Measurements from ENCODE around the gene CELA1. TPM values are rescaled to one million over a fixed set of nuclear protein-coding genes. Genes with fewer than 3 reads are reported as not detected.

CELA1 gene
- polyA plus RNA-seq, 1 of the 3 experiments (the other 2 are of a cell fraction) = 0.05 TPM

GRCh38 chr12:51321882-51322281, 24.6 kb downstream of the CELA1 start:
- Histone ChIP-seq H3K27me3 (ENCODE audit: insufficient read depth) (no peaks in the 10 kb centered on the region), H3K9ac (no peak overlapping the region), H3K9me3 (no peaks in the 10 kb centered on the region), H3K79me2 (ENCODE audit: insufficient read depth) (no peaks in the 10 kb centered on the region), H3K4me1 (ENCODE audit: control insufficient read depth in 1 of 2, insufficient read depth in 2 of 2, low read depth in 1 of 2, low read length in 1 of 2) (peaks cover 0 to 2% of the 10 kb centered on the region in 2 experiments; a peak in 1 of 4 replicates), H4K20me1 (ENCODE audit: insufficient read depth) (no peaks in the 10 kb centered on the region), H3F3A (replicated peaks; ENCODE audit: insufficient read depth) (no peaks in the 10 kb centered on the region), H3K4me2 (no peak overlapping the region), H2AFZ (ENCODE audit: low read depth) (no peak overlapping the region), H3K9me2 (no peaks in the 10 kb centered on the region), H3K36me3 (replicated peaks in 1 of 2; ENCODE audit: control insufficient read depth in 1 of 2, insufficient read depth in 2 of 2, low read length in 1 of 2) (no peaks in the 10 kb centered on the region), H3K27ac (ENCODE audit: low read depth in 2 of 2, low read length in 1 of 2) (no peak overlapping the region), H3K4me3 (ENCODE audit: low read depth in 2 of 2, low read length in 1 of 2) (no peak overlapping the region)
- TF ChIP-seq YY1 (IDR thresholded peaks at IDR 0.05; ENCODE audit: low read depth) (no peak), CHD2 (IDR thresholded peaks at IDR 0.05; ENCODE audit: low read length, partially characterized antibody) (no peak)
- CTCF ChIA-PET = interaction anchor here (1.3 to 2.3 kb wide), 3 partner anchors 12 to 104 kb away, joined by 3 to 7 read pairs (median 3); no protein-coding TSS in a partner anchor
- DNase-seq = no peak
- POLR2A ChIA-PET = no interaction called here
- WGBS (ENCODE audit: low lambda C conversion rate) = 87% methylated on average over 3 of the region's 3 CpGs

GRCh38 chr12:51320695-51321320, 25.7 kb downstream of the CELA1 start:
- H3K27me3 ChIP-seq (ENCODE audit: insufficient read depth) = no peaks in the 10 kb centered on the region
- H2AFZ ChIP-seq (ENCODE audit: low read depth) = no peak overlapping the region
- H3K4me1 ChIP-seq (ENCODE audit: control insufficient read depth in 1 of 2, insufficient read depth in 2 of 2, low read depth in 1 of 2, low read length in 1 of 2) = peaks cover 0 to 2% of the 10 kb centered on the region in 2 experiments; a peak in 1 of 4 replicates
- H3K4me3 ChIP-seq (ENCODE audit: low read depth in 2 of 2, low read length in 1 of 2) = no peak overlapping the region
- no peaks in the 10 kb centered on the region for H3K36me3 ChIP-seq (replicated peaks in 1 of 2; ENCODE audit: control insufficient read depth in 1 of 2, insufficient read depth in 2 of 2, low read length in 1 of 2)
- H4K20me1 ChIP-seq (ENCODE audit: insufficient read depth) = no peaks in the 10 kb centered on the region
- ChIA-PET POLR2A (no interaction called here), CTCF (interaction anchor here (2.3 kb wide), 1 partner anchor 20 kb away, joined by 7 read pairs; no protein-coding TSS in a partner anchor)
- 45% methylated on average over 3 of the region's 3 CpGs for WGBS (ENCODE audit: low lambda C conversion rate)
- no peaks in the 10 kb centered on the region for H3K9me3 ChIP-seq
- peak; percentile 56 for DNase-seq
- no peak overlapping the region for H3K4me2 ChIP-seq
- no peak overlapping the region for H3K27ac ChIP-seq (ENCODE audit: low read depth in 2 of 2, low read length in 1 of 2)
- H3K79me2 ChIP-seq (ENCODE audit: insufficient read depth) = no peaks in the 10 kb centered on the region
- TF ChIP-seq RAD21 (IDR thresholded peaks at IDR 0.05; ENCODE audit: low read length) = no peak
- no peaks in the 10 kb centered on the region for H3F3A ChIP-seq (replicated peaks; ENCODE audit: insufficient read depth)
- H3K9me2 ChIP-seq = no peaks in the 10 kb centered on the region
- no peak overlapping the region for H3K9ac ChIP-seq

DNA sequence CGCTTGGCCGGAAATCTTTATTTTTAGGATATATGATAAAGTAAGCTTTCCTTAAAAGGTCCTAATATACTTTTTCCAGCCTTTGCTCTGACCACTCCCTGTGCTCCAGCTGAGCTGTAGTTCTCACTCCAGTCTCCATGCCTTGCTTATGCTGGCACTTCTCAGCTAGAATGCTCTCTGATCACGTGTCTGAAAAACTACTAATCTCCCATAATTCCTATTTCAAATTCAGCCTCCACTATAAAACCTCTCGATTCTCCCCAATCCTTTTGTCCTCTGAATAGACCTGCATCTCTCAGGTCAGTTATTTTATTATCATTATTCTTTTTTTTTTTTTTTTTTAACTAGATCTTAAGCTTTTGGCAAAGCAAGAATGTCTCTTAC, 26.2 kb downstream of the CELA1 start:
- H3K9me3 ChIP-seq = no peaks in the 10 kb centered on the region
- 75% methylated on average over 4 of the region's 4 CpGs for WGBS (ENCODE audit: low lambda C conversion rate)
- peaks cover 0 to 2% of the 10 kb centered on the region in 2 experiments; a peak in 1 of 4 replicates for H3K4me1 ChIP-seq (ENCODE audit: control insufficient read depth in 1 of 2, insufficient read depth in 2 of 2, low read depth in 1 of 2, low read length in 1 of 2)
- no peak overlapping the region for H3K27ac ChIP-seq (ENCODE audit: low read depth in 2 of 2, low read length in 1 of 2)
- H3K4me3 ChIP-seq (ENCODE audit: low read depth in 2 of 2, low read length in 1 of 2) = no peak overlapping the region
- DNase-seq = no peak
- no peaks in the 10 kb centered on the region for H3F3A ChIP-seq (replicated peaks; ENCODE audit: insufficient read depth)
- no peak overlapping the region for H3K4me2 ChIP-seq
- no peak for TF ChIP-seq FOSL2 (IDR thresholded peaks at IDR 0.05; ENCODE audit: borderline replicate concordance, low read depth)
- TF ChIP-seq, protein P1, sequence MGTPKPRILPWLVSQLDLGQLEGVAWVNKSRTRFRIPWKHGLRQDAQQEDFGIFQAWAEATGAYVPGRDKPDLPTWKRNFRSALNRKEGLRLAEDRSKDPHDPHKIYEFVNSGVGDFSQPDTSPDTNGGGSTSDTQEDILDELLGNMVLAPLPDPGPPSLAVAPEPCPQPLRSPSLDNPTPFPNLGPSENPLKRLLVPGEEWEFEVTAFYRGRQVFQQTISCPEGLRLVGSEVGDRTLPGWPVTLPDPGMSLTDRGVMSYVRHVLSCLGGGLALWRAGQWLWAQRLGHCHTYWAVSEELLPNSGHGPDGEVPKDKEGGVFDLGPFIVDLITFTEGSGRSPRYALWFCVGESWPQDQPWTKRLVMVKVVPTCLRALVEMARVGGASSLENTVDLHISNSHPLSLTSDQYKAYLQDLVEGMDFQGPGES (IDR thresholded peaks at IDR 0.05; ENCODE audit: low read depth, low read length) = no peak
- no peak for TF ChIP-seq RCOR1 (IDR thresholded peaks at IDR 0.05; ENCODE audit: low read length)
- TF ChIP-seq USF1 (IDR thresholded peaks at IDR 0.05; ENCODE audit: borderline replicate concordance, low read depth) = no peak
- TF ChIP-seq EZH2phosphoT487 (IDR thresholded peaks at IDR 0.05; ENCODE audit: borderline replicate concordance, low read depth) = no peak
- no peak for TF ChIP-seq FOXM1 (IDR thresholded peaks at IDR 0.05; ENCODE audit: low read depth)
- no peak for TF ChIP-seq ELF1 (IDR thresholded peaks at IDR 0.05)
- TF ChIP-seq GATA2 (CRISPR knock-in tag; IDR thresholded peaks at IDR 0.05) = no peak
- TF ChIP-seq RAD21 (IDR thresholded peaks at IDR 0.05; ENCODE audit: low read length) = no peak
- no peak for TF ChIP-seq RXRA (IDR thresholded peaks at IDR 0.05; ENCODE audit: borderline replicate concordance, low read depth)
- no peak for TF ChIP-seq MEF2A (IDR thresholded peaks at IDR 0.05; ENCODE audit: borderline replicate concordance, low read depth)
- no peak for TF ChIP-seq ZBTB33 (IDR thresholded peaks at IDR 0.05; ENCODE audit: borderline replicate concordance, low read depth)
- no peak for TF ChIP-seq POLR2AphosphoS5 (IDR thresholded peaks at IDR 0.05; ENCODE audit: low read depth, low read length)
- no peak overlapping the region for H3K9ac ChIP-seq
- H3K36me3 ChIP-seq (replicated peaks in 1 of 2; ENCODE audit: control insufficient read depth in 1 of 2, insufficient read depth in 2 of 2, low read length in 1 of 2) = no peaks in the 10 kb centered on the region
- no peaks in the 10 kb centered on the region for H3K9me2 ChIP-seq
- no peak overlapping the region for H2AFZ ChIP-seq (ENCODE audit: low read depth)
- no peaks in the 10 kb centered on the region for H3K79me2 ChIP-seq (ENCODE audit: insufficient read depth)
- no peaks in the 10 kb centered on the region for H4K20me1 ChIP-seq (ENCODE audit: insufficient read depth)
- ChIA-PET POLR2A (no interaction called here), CTCF (interaction anchor here (0.6 to 2.3 kb wide), 2 partner anchors 21 to 509 kb away, joined by 3 to 7 read pairs; no protein-coding TSS in a partner anchor)
- H3K27me3 ChIP-seq (ENCODE audit: insufficient read depth) = no peaks in the 10 kb centered on the region

Measured in SK-N-SH (cell line).